K562 (cell line): ENCODE measurements around the gene CIAO2A. TPM values are rescaled to one million over a fixed set of nuclear protein-coding genes. Genes with fewer than 3 reads are reported as not detected.

Experiments used
- ATAC-seq: fragments of 200-7000 bp; cut with Tn5 transposase; 3 replicates; pipeline ENCODE4 v1.9.1; 2020; ENCODE audit warnings: moderate library complexity
- BruUV-seq: library from RNA; stranded (reverse); fragments of 400-500 nt; replicated peaks from 2 replicates; lab custom pipeline; 2021; lab: Mats Ljungman, UMichigan
- CTCF ChIA-PET: fragments of 300-600 bp; formaldehyde crosslinking; extraction: SDS; loops from one replicate; lab custom pipeline; 2021; ENCODE audit warnings: low intra/inter-chr PET ratio; lab: Yijun Ruan, JAX
- POLR2A ChIA-PET: fragments of 300-600, 350-650 bp; sonication (Branson Sonifier 250); formaldehyde crosslinking; extraction: SDS; loops from one replicate; lab custom pipeline; 2021; ENCODE audit warnings: antibody characterized with exemption, inconsistent platforms; lab: Yijun Ruan, JAX
- DNase-seq, 4 experiments: peaks; one replicate each; pipeline versions ENCODE4 v3.0.0 to v3.0.0-alpha.2; 2011 to 2018; ENCODE audit warnings: low spot score in 3 of 4, mixed read lengths in 3 of 4; ENCODE audit errors: extremely low read depth in 1 of 4
- FAIRE-seq: peaks from 2 replicates; lab custom pipeline; 2011; peaks lifted over from hg19 to GRCh38; lab: Jason Lieb, UNC
- H2AFZ ChIP-seq: 2 replicates; pipeline ENCODE4 v1.6.0; 2011; ENCODE audit warnings: low read depth, low read length, control low read depth, inconsistent platforms
- H3K27ac ChIP-seq: fragments of 200-600 bp; 3 replicates; pipeline ENCODE4 v1.8.0; 2011; ENCODE audit warnings: low read depth, mild to moderate bottlenecking, control low read depth, inconsistent platforms, low read length, moderate library complexity, mixed read lengths; ENCODE audit errors: extremely low read depth
- H3K27me3 ChIP-seq, 2 experiments: fragments of 300-600 bp in 1 of 2; 2 replicates in 1 of 2; 3 replicates in 1 of 2; pipeline versions ENCODE4 v1.6.0 to v1.8.0; 2011; ENCODE audit warnings: inconsistent platforms in 2 of 2, low read length in 2 of 2, mild to moderate bottlenecking in 1 of 2, mixed read lengths in 1 of 2, moderate library complexity in 1 of 2; ENCODE audit not compliant: control insufficient read depth in 2 of 2, insufficient read depth in 2 of 2
- H3K36me3 ChIP-seq: fragments of 300-600 bp; 3 replicates; pipeline ENCODE4 v1.8.0; 2011; ENCODE audit warnings: mild to moderate bottlenecking, low read length, inconsistent platforms; ENCODE audit not compliant: control insufficient read depth, insufficient read depth
- H3K4me1 ChIP-seq, 2 experiments: fragments of 200-600 bp in 1 of 2; replicated peaks in 1 of 2; 2 replicates in 1 of 2; 3 replicates in 1 of 2; pipeline versions ENCODE4 v1.5.1 to v1.8.0; 2011; ENCODE audit warnings: inconsistent platforms in 2 of 2, low read length in 2 of 2, mild to moderate bottlenecking in 1 of 2, mixed read lengths in 1 of 2, moderate library complexity in 1 of 2; ENCODE audit not compliant: control insufficient read depth in 2 of 2, insufficient read depth in 2 of 2
- H3K4me2 ChIP-seq: 2 replicates; pipeline ENCODE4 v1.6.1; 2011; ENCODE audit warnings: low read length, control low read depth, inconsistent platforms, mixed read lengths; ENCODE audit not compliant: insufficient read depth
- H3K4me3 ChIP-seq: fragments of 200-600 bp; sonication (generic), shearing (Covaris generic); 2 replicates; pipeline ENCODE4 v1.5.1; 2016; ENCODE audit warnings: control low read depth, inconsistent platforms
- H3K79me2 ChIP-seq: fragments of 200-600 bp; 3 replicates; pipeline ENCODE4 v1.8.0; 2011; ENCODE audit warnings: low read length, inconsistent platforms; ENCODE audit not compliant: control insufficient read depth, insufficient read depth
- H3K9ac ChIP-seq, 2 experiments: 2 replicates each; pipeline versions ENCODE4 v1.6.0 to v1.6.1; 2011; ENCODE audit warnings: low read depth in 2 of 2, low read length in 2 of 2, control low read depth in 1 of 2, inconsistent platforms in 1 of 2, mild to moderate bottlenecking in 1 of 2, mixed read lengths in 1 of 2; ENCODE audit not compliant: insufficient read depth in 1 of 2
- H3K9me1 ChIP-seq: one replicate; pipeline ENCODE4 v1.6.0; 2011; ENCODE audit warnings: inconsistent platforms, mild to moderate bottlenecking, low read length, moderate library complexity; ENCODE audit not compliant: control insufficient read depth, insufficient read depth
- H3K9me3 ChIP-seq: replicated peaks from 2 replicates; pipeline ENCODE4 v1.5.1; 2011; ENCODE audit warnings: low read depth, low read length, inconsistent platforms; ENCODE audit not compliant: control insufficient read depth, insufficient read depth
- H4K20me1 ChIP-seq: replicated peaks from 2 replicates; pipeline ENCODE4 v1.6.1; 2011; ENCODE audit warnings: low read length, inconsistent platforms, mixed read lengths; ENCODE audit not compliant: control insufficient read depth, insufficient read depth
- BCL6 ChIP-seq: fragments of 250-450 bp; sonication (Bioruptor Pico); IDR thresholded peaks from 2 replicates; pipeline ENCODE4 v1.4.0; 2020
- C11orf30 ChIP-seq: fragments of 450-650 bp; IDR thresholded peaks from 2 replicates; pipeline ENCODE4 v1.6.1; 2016; ENCODE audit warnings: low read depth, mild to moderate bottlenecking
- ELK1 ChIP-seq: sonication (generic); formaldehyde crosslinking; IDR thresholded peaks from 2 replicates; pipeline ENCODE4 v1.8.1; 2022; ENCODE audit warnings: missing genetic modification reagents
- ETS2 ChIP-seq: IDR thresholded peaks from 2 replicates; pipeline ENCODE4 v1.6.1; 2016; ENCODE audit warnings: borderline replicate concordance, missing genetic modification characterization, mild to moderate bottlenecking, moderate library complexity, missing compliant biosample characterization; ENCODE audit not compliant: poor library complexity, severe bottlenecking
- GATAD2A ChIP-seq: fragments of 450-650 bp; IDR thresholded peaks from 2 replicates; pipeline ENCODE4 v1.6.1; 2017
- HDAC6 ChIP-seq: IDR thresholded peaks from 2 replicates; pipeline ENCODE4 v1.6.1; 2012; ENCODE audit warnings: low read depth, mild to moderate bottlenecking, control low read depth, inconsistent platforms, low read length, moderate library complexity
- KAT2B ChIP-seq: IDR thresholded peaks from one replicate; pipeline ENCODE4 v1.6.1; 2012; ENCODE audit warnings: low read depth, mild to moderate bottlenecking, control low read depth, inconsistent platforms, low read length, moderate library complexity
- PRMT5 ChIP-seq: sonication (generic); formaldehyde crosslinking; IDR thresholded peaks from 2 replicates; pipeline ENCODE4 v1.5.0; 2020; ENCODE audit warnings: missing genetic modification reagents
- RHOXF2B ChIP-seq: fragments of 250-450 bp; sonication (Bioruptor Pico); conservative IDR thresholded peaks from 2 replicates; pipeline ENCODE4 v1.5.1; 2021
- SUPT5H ChIP-seq: fragments of 450-650 bp; IDR thresholded peaks from 2 replicates; pipeline ENCODE4 v1.6.1; 2016
- TEAD4 ChIP-seq, 2 experiments: sonication (generic) in 1 of 2; formaldehyde crosslinking in 1 of 2; IDR thresholded peaks; 2 replicates each; pipeline versions ENCODE4 v1.6.1 to v1.8.0; 2012 to 2022; ENCODE audit warnings: borderline replicate concordance in 1 of 2, inconsistent platforms in 1 of 2, low read length in 1 of 2, mild to moderate bottlenecking in 1 of 2, missing genetic modification reagents in 1 of 2
- ZFP1 ChIP-seq: fragments of 450-650 bp; formaldehyde crosslinking; IDR thresholded peaks from 2 replicates; pipeline ENCODE4 v1.4.0; 2020; ENCODE audit warnings: mild to moderate bottlenecking, mixed read lengths
- ZNF311 ChIP-seq: fragments of 250-450 bp; sonication (Bioruptor Pico); IDR thresholded peaks from 2 replicates; pipeline ENCODE4 v1.4.0; 2020; ENCODE audit warnings: mild to moderate bottlenecking, moderate library complexity
- ZNF354B ChIP-seq: fragments of 250-450 bp; sonication (Bioruptor Pico); IDR thresholded peaks from 2 replicates; pipeline ENCODE4 v1.4.0; 2020
- ZNF384 ChIP-seq: IDR thresholded peaks from 2 replicates; pipeline ENCODE4 v1.6.1; 2012; ENCODE audit warnings: low read depth, low read length, improper control_type of control experiment
- WGBS: fragments of 100-300 bp; shearing (Covaris generic); methylation state at CpG from one replicate; pipeline ENCODE4 v1.1.6; 2016; ENCODE audit warnings: low coverage, mixed read lengths; ENCODE audit not compliant: insufficient coverage; ENCODE audit errors: missing lambda C conversion rate; 5-methylcytosine and 5-hydroxymethylcytosine counted together
- in situ Hi-C: fragments of 300-500 bp; cut with MboI; formaldehyde crosslinking; loops from 4 replicates; pipeline ENCODE4 v1.15.0; 2018; ENCODE audit warnings: inconsistent platforms, mixed read lengths
- intact Hi-C: fragments of 100-400 bp; cut with micrococcal nuclease; formaldehyde crosslinking; loops from 2 replicates; pipeline ENCODE4 v1.14.2; 2022
- polyA plus RNA-seq, 8 experiments: library from polyadenylated mRNA; depleted of rRNA in 4 of 8; stranded (reverse) in 5 of 8; unstranded in 3 of 8; fragments of >200 nt; fragmentation: Nextera tagmentation in 2 of 8; fragmentation: Illumina TruSeq in 1 of 8; extraction: Ambion mirVana in 2 of 8; extraction: Trizol in 1 of 8; gene quantifications; 2 replicates each; pipeline versions ENCODE4 v1.2.1 to v1.2.3, GENCODE V29; 2011 to 2014; ENCODE audit warnings: inconsistent platforms in 1 of 8, missing spikeins in 1 of 8
- total RNA-seq, 7 experiments: library from RNA; depleted of rRNA in 6 of 7; stranded (reverse); fragments of >200 nt in 6 of 7; fragmentation: Illumina TruSeq in 2 of 7; extraction: Trizol in 2 of 7; gene quantifications; 2 replicates each; pipeline versions ENCODE4 v1.2.1 to v1.2.3, GENCODE V29; 2011 to 2021; ENCODE audit warnings: low replicate concordance in 1 of 7

Gene CIAO2A
- total and polyA plus RNA-seq, 9 of the 15 experiments (the other 6 are each of a cell fraction or from before 2014, with no cell fraction given) = 161 to 429 (median 313) TPM

GRCh38 chr15:64112073-64112772 is 18.6 kb upstream of the CIAO2A start (continued):
- TF ChIP-seq ELK1 (CRISPR knock-in tag) = no peak
- TF ChIP-seq ZFP1 = no peak
- no peak for TF ChIP-seq ETS2 (tag)
- peak; percentile 95 for TF ChIP-seq C11orf30
- TF ChIP-seq, all 486 proteins: peak for 5

GRCh38 chr15:64111679-64112050 is 18.0 kb upstream of the CIAO2A start:
- ATAC-seq = no peak
- peaks cover 3 to 4% of the 10 kb centered on the region in 2 experiments; a peak in 3 of 5 replicates for H3K4me1 ChIP-seq
- H4K20me1 ChIP-seq = peaks cover 19% of the 10 kb centered on the region
- no peaks in the 10 kb centered on the region for H3K9me1 ChIP-seq
- H3K79me2 ChIP-seq = peaks cover 54% of the 10 kb centered on the region
- no peaks in the 10 kb centered on the region for H3K9me3 ChIP-seq
- ChIA-PET CTCF (no interaction called here), POLR2A (interaction anchor here (0.8 to 2.6 kb wide), 6 partner anchors 10 to 189 kb away, joined by 3 to 11 read pairs (median 4); partner anchors contain the start of gene CIAO2A)
- BruUV-seq = no TSS peak
- H2AFZ ChIP-seq = no peak overlapping the region
- H3K27me3 ChIP-seq = no peaks in the 10 kb centered on the region
- H3K27ac ChIP-seq = no peak overlapping the region
- H3K4me2 ChIP-seq = no peak overlapping the region
- 87% methylated on average over 3 of the region's 3 CpGs for WGBS
- in situ Hi-C loops = no loop called here
- H3K9ac ChIP-seq = peak overlapping the region in 1 of 2 experiments; percentile 19; a peak in 1 of 4 replicates
- H3K4me3 ChIP-seq = no peak overlapping the region
- peaks cover 53% of the 10 kb centered on the region for H3K36me3 ChIP-seq
- FAIRE-seq = no peak
- intact Hi-C loops = no loop called here
- no peak for DNase-seq
- TF ChIP-seq BCL6 (CRISPR knock-in tag) (no peak), ZNF311 (CRISPR knock-in tag) (no peak), PRMT5 (no peak), ZNF384 (no peak), TEAD4 (IDR thresholded peaks at IDR 0.05; ENCODE audit: low read length) (no peak), TEAD4 (CRISPR knock-in tag; IDR thresholded peaks at IDR 0.05; ENCODE audit: borderline replicate concordance) (no peak), HDAC6 (no peak), GATAD2A (no peak), RHOXF2B (CRISPR knock-in tag) (no peak), SUPT5H (no peak), ZNF354B (CRISPR knock-in tag) (no peak), KAT2B (no peak)
